Fibroblast of skin of abdomen (primary cell): Measurements from ENCODE around the gene HSBP1L1.
A peak's percentile ranks its signal among the peaks of the same experiment; 100 is the strongest.

ENCODE experiments used
- DNase-seq: peaks from one replicate; pipeline ENCODE4 v3.0.0-alpha.2; 2013

The HSBP1L1 gene

DNA sequence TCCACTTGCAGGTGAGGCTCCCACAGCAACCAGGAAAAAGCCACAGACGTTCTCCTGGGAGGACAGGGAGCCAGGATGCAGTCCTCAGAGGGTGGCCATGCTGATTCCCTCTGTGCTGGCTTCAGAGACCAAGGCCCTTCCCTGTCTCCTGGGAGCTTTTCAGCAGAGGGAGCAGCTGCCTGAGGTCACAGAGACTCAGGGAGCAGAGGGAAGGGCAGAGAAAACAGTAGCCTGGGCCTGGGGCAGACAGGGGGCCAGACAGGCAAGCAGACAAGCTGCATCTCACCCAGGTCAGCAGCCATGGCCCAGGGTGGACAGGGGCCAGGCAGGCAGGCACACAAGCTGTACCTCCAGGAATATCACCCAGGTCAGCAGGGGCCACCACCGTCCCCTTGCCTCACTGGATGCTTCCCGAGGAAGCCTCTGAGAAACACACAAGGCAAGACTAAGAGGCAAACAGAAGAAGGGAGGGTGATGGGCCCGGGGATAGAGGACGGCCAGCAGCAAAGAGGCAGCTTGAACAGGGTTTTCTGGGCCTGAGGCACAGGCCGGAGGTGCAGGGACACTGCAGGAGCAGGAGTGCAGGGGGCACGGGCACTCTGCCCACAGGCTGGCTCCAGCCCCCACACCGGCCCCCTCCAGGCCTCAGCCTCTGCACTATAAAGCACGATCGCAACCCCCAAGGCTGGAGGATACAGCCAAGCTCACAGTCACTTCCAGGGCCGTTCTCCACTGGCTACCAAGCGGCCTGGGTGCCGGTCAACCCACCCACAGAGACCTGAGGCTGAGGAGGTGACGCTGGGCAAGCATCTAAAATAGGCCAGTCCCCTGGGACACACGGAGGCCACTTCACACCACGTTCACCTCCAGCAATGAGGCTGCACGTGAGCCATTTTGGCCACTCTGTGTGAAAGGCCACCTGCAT, 19.1 kb upstream of the HSBP1L1 start:
- DNase-seq: no peak

- DNase-seq: no peak
Measured at GRCh38 chr18:79947054-79947755, 17.2 kb upstream of the HSBP1L1 start.

DNA sequence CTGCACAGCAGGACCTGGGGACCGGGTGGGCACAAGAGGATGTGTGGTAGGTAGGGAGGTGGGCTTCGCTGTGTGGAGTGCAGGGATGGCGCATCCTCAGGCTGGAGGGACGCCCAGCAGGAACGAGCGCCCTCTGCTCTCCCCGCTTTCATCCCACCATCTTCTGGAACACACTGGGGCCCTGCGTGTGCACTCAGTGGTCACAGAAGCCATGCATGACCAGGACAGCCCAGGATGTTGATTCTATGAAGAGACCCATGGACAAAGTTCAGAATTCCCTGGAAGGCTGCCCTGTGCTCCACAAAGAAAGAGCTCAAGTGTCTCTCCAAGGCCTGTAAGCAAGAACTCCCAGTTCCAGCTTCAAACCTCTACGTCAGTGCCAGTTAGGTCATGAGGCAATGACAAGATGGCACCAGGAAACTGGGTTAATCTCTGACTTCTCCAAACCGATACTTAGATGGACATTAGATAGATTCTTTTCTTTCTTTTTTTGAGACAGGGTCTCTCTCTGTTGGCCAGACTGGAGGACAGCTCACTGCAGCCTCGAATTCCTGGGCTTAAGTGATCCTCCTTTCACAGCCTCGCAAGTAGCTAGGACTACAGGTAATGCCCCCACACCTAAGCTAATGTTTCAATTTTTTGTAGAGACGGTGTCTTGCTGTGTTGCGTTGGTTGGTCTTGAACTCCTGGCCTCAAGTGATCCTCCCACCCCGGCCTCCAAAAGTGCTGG, 16.4 kb upstream of the HSBP1L1 start:
- DNase-seq: no peak

DNA sequence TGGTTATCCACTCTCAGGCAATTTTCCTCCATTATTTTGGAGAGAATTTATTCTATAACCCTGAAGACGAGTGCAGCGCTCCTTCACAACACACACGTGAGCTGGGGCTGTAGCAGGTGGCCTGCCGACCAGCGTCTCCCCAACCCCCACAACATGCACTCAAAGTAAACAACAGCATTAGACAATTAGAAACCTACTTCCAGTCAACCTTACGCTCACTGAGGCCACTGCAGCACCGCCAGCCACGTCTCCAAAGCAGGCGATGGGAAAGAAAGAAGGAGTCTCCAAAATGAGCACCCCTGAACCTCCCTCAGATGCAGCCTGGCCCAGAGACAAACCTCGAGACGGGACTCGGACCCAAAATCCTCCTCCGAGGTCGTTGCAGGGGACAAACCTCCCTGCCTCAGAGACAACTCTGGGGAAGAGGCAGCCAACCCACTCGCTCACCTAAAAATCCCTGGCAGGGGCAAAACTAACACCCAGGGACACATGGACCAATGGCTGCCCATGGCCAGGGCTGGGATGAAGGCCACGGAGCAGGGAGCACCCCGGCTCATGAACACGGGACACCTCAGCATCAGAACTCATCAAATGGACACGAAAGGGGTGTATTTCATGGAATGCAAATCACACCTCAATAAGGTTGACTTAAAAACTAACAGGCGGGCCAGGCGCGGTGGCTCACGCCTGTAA, 15.6 kb upstream of the HSBP1L1 start:
- no peak for DNase-seq

DNA sequence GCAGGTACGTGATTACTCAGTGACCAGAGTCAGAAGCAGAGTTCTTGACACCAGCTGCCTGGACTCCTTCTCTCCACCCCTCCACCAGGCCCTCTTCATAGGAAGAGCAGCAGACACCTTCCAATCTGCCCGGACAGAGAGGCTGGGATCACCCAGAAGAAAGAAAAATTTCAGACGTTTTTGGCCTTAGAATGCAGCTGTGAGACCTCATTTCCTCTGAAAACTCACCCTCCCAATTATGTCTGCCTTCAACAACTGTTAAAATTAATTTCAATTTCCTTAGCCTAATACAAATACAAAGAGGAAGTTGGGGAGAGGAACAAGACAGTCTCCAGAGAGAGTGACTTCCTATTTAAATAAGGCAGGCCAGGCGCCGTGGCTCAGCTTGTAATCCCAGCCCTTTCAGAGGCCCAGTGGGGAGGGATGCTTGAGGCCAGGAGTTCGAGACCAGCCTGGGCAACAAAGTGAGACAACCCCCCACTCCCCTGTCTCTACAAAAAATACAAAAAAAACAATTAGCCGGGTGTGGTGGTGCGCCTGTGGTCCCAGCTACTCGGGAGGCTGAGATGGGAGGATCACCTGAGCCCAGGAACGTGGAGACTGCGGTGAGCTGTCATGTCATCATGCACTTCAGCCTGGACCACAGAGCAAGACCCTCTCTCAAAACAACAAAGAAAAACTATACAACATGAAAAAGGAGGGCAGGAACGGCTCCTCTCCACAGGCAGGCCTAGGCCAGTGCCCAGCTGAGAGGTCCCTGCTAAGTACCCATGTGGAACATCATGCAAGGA, 14.6 kb upstream of the HSBP1L1 start:
- DNase-seq: no peak

DNA sequence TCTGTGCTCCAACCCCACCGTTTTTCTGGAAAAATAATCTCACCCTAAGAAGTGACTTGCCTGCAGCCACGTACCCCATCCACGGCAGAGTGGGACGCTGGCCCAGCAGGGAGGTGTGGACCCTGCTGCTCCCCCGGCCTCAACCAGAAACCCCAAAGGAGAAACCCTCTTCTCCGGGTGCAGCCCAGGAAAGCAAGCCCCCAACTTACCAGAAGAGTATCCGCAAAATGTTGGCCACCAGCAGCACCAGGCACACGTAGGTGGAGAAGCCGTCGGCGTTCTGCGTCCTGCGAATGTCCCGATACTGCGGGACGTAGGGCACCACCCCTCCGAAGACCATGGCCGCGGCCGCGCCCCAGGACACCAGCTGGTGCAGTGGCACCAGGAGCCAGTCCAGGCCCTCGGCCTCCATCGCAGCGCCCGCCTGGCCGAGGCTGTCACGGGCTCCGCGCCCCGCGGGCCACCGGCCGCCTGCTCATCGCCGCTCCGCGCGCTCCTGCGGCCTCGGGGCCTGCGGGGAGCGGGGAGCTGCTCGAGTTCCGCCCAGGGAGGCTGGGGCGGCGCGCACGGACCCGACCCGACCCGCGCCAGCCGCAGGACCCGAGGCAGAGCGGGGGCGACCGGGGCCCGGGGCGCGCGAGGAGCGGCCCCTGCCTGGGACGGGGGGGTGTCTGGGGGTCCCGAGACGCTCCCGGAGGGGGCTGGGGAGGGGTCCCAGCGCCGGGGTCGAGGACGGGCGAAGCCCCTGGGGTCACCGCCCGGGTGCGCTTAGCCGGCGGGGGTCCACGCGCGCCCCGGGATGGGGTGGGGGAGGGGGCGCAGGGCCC, 13.7 kb upstream of the HSBP1L1 start:
- DNase-seq: no peak

DNA sequence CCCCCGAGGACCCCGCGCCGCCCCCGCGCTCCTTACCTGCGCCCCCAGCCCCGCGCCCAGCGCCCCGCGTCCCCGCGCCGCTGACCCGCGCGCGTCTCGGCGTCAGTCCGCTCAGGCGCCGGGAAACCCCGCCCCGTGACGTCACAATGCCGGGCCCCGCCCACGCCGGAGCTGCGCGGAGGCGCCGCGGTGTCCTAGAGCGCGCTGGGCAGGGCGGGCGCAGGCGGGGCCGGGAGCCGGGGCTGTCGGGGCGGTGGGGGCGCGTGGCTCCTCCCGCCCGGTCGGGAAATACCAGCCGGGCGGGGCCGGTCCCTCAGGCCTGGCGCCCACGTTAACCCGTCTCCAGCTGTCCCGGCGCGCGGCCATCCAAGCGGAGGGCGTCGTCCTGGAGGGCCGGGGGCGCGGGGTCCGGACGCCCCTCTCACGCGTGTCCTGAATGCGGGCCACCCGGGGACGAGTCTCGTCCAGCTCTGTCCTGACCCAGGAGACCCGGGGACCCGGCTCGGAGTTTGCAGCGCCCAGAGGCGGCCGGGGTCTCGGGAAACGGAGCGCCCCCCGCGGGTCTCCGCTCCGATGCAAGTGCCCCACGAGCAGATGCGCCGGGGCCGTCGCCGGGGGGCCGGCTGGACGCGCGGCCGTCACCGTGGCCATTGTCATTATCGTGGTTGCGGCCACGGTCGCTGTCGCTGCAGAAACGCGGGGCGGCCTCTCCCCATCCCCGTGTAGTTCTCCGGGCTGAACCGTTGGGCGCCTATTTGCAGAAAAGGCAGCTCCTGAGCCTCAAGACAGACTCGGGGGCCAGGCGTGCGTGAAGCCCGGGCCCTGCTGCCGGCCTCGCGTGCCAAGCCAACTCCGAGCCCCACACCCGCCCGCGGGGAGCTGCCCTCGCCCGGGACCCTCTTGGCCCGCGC, 12.6 kb upstream of the HSBP1L1 start, which contains the start of gene SLC66A2:
SLC66A2 (minus strand) TSS at position 109 of the 911 bp plus-strand sequence. CDS start 727 bp downstream, outside the sequence.
- DNase-seq: peak; percentile 86

DNA sequence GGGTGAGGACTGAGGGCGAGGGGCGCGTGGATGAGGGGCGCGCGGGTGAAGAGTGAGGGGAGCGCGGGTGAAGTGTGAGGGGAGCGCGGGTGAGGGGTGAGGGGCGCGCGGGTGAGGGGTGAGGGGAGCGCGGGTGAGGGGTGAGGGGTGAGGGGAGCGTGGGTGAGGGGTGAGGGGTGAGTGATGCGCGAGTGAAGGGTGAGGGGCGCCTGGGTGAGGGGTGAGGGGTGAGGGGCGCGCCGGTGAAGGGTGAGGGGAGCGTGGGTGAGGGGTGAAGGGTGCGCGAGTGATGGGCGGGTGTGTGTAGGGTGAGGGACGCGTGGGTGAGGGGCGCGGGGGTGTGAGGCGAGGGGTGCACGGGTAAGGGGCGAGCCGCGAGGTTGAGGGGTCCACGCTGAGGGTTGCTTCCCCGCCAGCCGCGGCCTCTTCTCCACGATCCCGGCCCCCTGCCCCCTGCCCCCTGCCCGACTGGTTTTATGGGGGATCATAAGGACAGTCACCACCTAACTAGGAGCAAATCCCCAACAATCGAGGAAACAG, 11.9 kb upstream of the HSBP1L1 start:
- no peak for DNase-seq

- no peak for DNase-seq
Measured at GRCh38 chr18:79952996-79953559, 11.4 kb upstream of the HSBP1L1 start.

DNA sequence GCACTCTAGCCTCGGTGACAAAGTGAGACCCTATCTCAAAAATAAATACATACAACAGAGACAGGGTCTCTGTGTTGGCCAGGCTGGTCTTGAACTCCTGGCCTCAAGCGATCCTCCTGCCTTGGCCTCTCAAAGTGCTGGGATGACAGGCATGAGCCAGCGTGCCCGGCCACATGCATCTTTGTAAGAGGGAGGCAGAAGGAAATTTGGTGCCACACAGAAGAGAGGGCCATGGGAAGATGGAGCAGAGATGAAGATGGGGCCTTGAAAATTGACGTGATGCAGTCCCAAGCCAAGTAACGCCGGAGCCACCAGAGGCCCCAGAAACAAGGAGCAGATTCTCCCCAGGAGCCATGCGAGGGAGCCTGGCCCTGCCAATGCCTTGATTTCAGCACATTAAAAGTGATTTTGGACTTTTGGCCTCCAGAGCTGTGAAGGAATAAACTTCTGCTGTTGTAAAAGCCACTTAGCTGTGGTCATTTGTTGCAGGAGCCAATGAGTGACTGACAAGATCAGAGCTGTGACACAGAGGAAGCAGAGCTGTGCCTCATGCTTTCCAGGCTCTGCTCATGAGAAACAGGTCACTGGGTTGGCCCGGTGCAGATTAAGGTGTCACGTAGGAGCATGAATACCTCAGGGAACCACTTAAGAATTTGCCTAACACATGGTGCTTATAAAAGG, 10.3 kb upstream of the HSBP1L1 start:
- DNase-seq: no peak

DNA sequence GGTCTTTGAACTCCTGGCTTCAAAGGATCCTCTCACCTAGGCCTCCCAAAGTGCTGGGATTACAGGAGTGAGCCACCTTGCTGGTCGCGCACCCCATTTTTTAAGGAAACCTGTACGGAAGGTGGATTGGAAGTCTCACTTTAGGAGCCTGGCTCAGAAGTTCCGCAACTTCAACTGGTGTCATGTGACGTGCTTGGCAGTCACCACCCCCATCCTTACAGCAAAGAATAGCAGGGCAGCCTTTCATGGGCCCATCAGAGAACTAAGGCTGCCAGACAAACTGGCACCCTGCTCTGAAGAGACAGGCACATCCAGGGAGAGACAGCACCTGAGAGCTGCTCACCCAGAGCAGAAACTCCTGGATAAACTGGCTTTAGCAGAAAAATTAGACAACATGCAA, 9.7 kb upstream of the HSBP1L1 start:
- DNase-seq: no peak

- DNase-seq: no peak
Measured at GRCh38 chr18:79955302-79956075, 9.0 kb upstream of the HSBP1L1 start.

GRCh38 chr18:79956276-79956675, 8.2 kb upstream of the HSBP1L1 start:
- no peak for DNase-seq

DNA sequence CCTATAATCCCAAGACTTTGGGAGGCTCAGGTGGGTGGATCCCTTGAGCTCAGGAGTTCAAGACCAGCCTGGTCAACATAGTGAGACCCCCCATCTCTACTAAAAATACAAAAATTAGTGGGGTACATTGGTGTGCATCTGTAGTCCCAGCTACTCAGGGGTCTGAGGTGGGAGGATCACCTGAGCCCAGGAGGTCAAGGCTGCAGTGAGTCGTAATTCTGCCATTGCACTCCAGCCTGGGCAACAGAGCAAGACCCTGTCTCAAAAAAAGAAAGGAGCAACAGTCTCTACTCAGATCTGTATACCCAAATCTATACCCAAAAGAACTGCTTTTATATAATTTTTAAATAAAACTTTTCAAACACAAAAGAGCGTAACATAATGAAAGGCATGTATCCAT, 5.5 kb upstream of the HSBP1L1 start:
- no peak for DNase-seq

- DNase-seq: peak; percentile 38
Measured at GRCh38 chr18:79960161-79960801, 4.2 kb upstream of the HSBP1L1 start.

- DNase-seq: no peak
Measured at GRCh38 chr18:79960921-79961526, 3.4 kb upstream of the HSBP1L1 start.
